ENCODE data around the gene RIMS4.

DNA sequence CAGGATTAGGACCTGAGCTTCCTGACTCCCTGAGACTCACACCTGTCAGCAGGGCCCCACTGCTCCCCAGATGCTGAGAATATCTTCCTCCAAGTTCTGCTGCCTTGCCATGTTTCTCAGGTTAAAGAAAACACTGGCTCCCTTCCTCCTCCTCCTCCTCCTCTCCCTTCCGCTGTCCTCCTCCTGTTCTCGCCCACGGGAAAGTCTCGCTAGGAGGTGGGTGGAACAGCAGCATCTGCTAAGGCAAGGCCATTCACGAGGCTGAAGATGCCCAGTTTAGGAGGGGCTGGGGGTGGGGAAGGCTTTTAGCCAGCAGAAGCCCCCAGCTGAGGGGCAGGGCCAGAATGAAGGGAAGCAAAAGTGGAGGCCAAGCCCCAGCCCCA is 40.9 kb downstream of the RIMS4 start:
- TF ChIP-seq, protein P1, sequence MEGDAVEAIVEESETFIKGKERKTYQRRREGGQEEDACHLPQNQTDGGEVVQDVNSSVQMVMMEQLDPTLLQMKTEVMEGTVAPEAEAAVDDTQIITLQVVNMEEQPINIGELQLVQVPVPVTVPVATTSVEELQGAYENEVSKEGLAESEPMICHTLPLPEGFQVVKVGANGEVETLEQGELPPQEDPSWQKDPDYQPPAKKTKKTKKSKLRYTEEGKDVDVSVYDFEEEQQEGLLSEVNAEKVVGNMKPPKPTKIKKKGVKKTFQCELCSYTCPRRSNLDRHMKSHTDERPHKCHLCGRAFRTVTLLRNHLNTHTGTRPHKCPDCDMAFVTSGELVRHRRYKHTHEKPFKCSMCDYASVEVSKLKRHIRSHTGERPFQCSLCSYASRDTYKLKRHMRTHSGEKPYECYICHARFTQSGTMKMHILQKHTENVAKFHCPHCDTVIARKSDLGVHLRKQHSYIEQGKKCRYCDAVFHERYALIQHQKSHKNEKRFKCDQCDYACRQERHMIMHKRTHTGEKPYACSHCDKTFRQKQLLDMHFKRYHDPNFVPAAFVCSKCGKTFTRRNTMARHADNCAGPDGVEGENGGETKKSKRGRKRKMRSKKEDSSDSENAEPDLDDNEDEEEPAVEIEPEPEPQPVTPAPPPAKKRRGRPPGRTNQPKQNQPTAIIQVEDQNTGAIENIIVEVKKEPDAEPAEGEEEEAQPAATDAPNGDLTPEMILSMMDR (IDR thresholded peaks at IDR 0.05): no peak
- no peak for TF ChIP-seq EZH2phosphoT487 (IDR thresholded peaks at IDR 0.05)

Data from neural progenitor cell (in vitro differentiated cells).